SK-N-SH (cell line): ENCODE measurements around the gene CLPSL2. TPM values are rescaled to one million over a fixed set of nuclear protein-coding genes. Genes with fewer than 3 reads are reported as not detected.
A peak's percentile ranks its signal among the peaks of the same experiment; 100 is the strongest.

ENCODE experiments used
- CTCF ChIA-PET: fragments of 300-600, 350-600 bp; formaldehyde crosslinking; extraction: SDS; loops from one replicate; lab custom pipeline; 2021; lab: Yijun Ruan, JAX
- POLR2A ChIA-PET: fragments of 350-600 bp; sonication (Branson Sonifier 250); formaldehyde crosslinking; extraction: SDS; loops from one replicate; lab custom pipeline; 2020; ENCODE audit warnings: antibody characterized with exemption, inconsistent platforms; lab: Yijun Ruan, JAX
- DNase-seq: peaks from one replicate; pipeline ENCODE4 v3.0.0; 2012
- H2AFZ ChIP-seq: fragments of 200-600 bp; sonication (generic); 2 replicates; pipeline ENCODE4 v1.8.1; 2016; ENCODE audit warnings: antibody characterized with exemption, mild to moderate bottlenecking, low read depth
- H3F3A ChIP-seq: fragments of 200-600 bp; sonication (generic); replicated peaks from 2 replicates; pipeline ENCODE3; 2016; ENCODE audit warnings: antibody characterized with exemption, mild to moderate bottlenecking; ENCODE audit not compliant: insufficient read depth
- H3K27ac ChIP-seq, 2 experiments: fragments of 200-500 bp in 1 of 2; fragments of 200-600 bp in 1 of 2; sonication (Bioruptor generic) in 1 of 2; sonication (generic), shearing (Covaris generic) in 1 of 2; 2 replicates each; pipeline versions ENCODE4 v1.5.1 to v1.6.1; 2014 to 2016; ENCODE audit warnings: low read depth in 2 of 2, inconsistent platforms in 1 of 2, low read length in 1 of 2, mild to moderate bottlenecking in 1 of 2, mixed read lengths in 1 of 2
- H3K27me3 ChIP-seq: fragments of 200-600 bp; sonication (generic), shearing (Covaris generic); 2 replicates; pipeline ENCODE4 v1.6.1; 2016; ENCODE audit warnings: mixed run types; ENCODE audit not compliant: insufficient read depth
- H3K36me3 ChIP-seq, 2 experiments: fragments of 200-500 bp in 1 of 2; fragments of 200-600 bp in 1 of 2; sonication (Bioruptor generic) in 1 of 2; sonication (generic) in 1 of 2; replicated peaks in 1 of 2; 2 replicates each; pipeline versions ENCODE3 to v1.5.1; 2014 to 2016; ENCODE audit warnings: low read length in 1 of 2, mild to moderate bottlenecking in 1 of 2; ENCODE audit not compliant: insufficient read depth in 2 of 2, control insufficient read depth in 1 of 2
- H3K4me1 ChIP-seq, 2 experiments: fragments of 200-500 bp in 1 of 2; fragments of 200-600 bp in 1 of 2; sonication (Bioruptor generic) in 1 of 2; sonication (generic), shearing (Covaris generic) in 1 of 2; 2 replicates each; pipeline versions ENCODE4 v1.5.1 to v1.6.1; 2014 to 2016; ENCODE audit warnings: low read depth in 1 of 2, low read length in 1 of 2, mixed run types in 1 of 2; ENCODE audit not compliant: insufficient read depth in 2 of 2, control insufficient read depth in 1 of 2
- H3K4me2 ChIP-seq: fragments of 200-600 bp; sonication (generic), shearing (Covaris generic); 2 replicates; pipeline ENCODE4 v1.6.1; 2017; ENCODE audit warnings: mixed run types
- H3K4me3 ChIP-seq, 2 experiments: fragments of 200-500 bp in 1 of 2; fragments of 200-600 bp in 1 of 2; sonication (Bioruptor generic) in 1 of 2; sonication (generic), shearing (Covaris generic) in 1 of 2; 2 replicates each; pipeline versions ENCODE4 v1.5.1 to v1.8.1; 2014 to 2016; ENCODE audit warnings: low read depth in 2 of 2, inconsistent platforms in 1 of 2, low read length in 1 of 2, mild to moderate bottlenecking in 1 of 2, mixed read lengths in 1 of 2, moderate library complexity in 1 of 2
- H3K79me2 ChIP-seq: fragments of 200-600 bp; sonication (generic); 2 replicates; pipeline ENCODE4 v1.8.1; 2017; ENCODE audit warnings: mild to moderate bottlenecking; ENCODE audit not compliant: insufficient read depth
- H3K9ac ChIP-seq: fragments of 200-600 bp; sonication (generic); 2 replicates; pipeline ENCODE4 v1.6.1; 2017; ENCODE audit warnings: mixed run types
- H3K9me2 ChIP-seq: fragments of 200-600 bp; sonication (generic); 2 replicates; pipeline ENCODE4 v1.6.1; 2017; ENCODE audit warnings: mixed run types
- H3K9me3 ChIP-seq: fragments of 200-600 bp; sonication (generic); 2 replicates; pipeline ENCODE4 v1.6.1; 2017; ENCODE audit warnings: mixed run types, mild to moderate bottlenecking, moderate library complexity
- H4K20me1 ChIP-seq: fragments of 200-600 bp; sonication (generic); 2 replicates; pipeline ENCODE4 v1.6.1; 2017; ENCODE audit warnings: mild to moderate bottlenecking, mixed run types; ENCODE audit not compliant: insufficient read depth
- CHD2 ChIP-seq: fragments of 150-350 bp; IDR thresholded peaks from 2 replicates; pipeline ENCODE4 v1.6.1; 2018; ENCODE audit warnings: low read length; ENCODE audit not compliant: partially characterized antibody
- CTCF ChIP-seq: fragments of 200-600 bp; sonication (generic); IDR thresholded peaks from 2 replicates; pipeline ENCODE4 v1.6.1; 2017; ENCODE audit warnings: antibody characterized with exemption, mild to moderate bottlenecking, moderate library complexity
- EZH2phosphoT487 ChIP-seq: fragments of 200-600 bp; sonication (generic); IDR thresholded peaks from 2 replicates; pipeline ENCODE4 v1.6.1; 2017; ENCODE audit warnings: low read depth, mixed run types, mild to moderate bottlenecking, antibody characterized with exemption, moderate library complexity, borderline replicate concordance
- FOSL2 ChIP-seq: IDR thresholded peaks from 2 replicates; pipeline ENCODE4 v1.4.0; 2012; ENCODE audit warnings: low read depth, mild to moderate bottlenecking, moderate library complexity, borderline replicate concordance
- FOXM1 ChIP-seq: IDR thresholded peaks from 2 replicates; pipeline ENCODE4 v1.4.0; 2012; ENCODE audit warnings: low read depth, mild to moderate bottlenecking
- GABPA ChIP-seq: IDR thresholded peaks from 2 replicates; pipeline ENCODE4 v1.4.0; 2012; ENCODE audit warnings: low read depth, mild to moderate bottlenecking
- GATA2 ChIP-seq: sonication (generic); formaldehyde crosslinking; IDR thresholded peaks from 2 replicates; pipeline ENCODE4 v1.5.0; 2020; ENCODE audit warnings: mild to moderate bottlenecking, missing genetic modification reagents
- JUND ChIP-seq: IDR thresholded peaks from 2 replicates; pipeline ENCODE4 v1.4.0; 2012
- NFIC ChIP-seq: IDR thresholded peaks from 2 replicates; pipeline ENCODE4 v1.4.0; 2012; ENCODE audit warnings: borderline replicate concordance
- NRF1 ChIP-seq: IDR thresholded peaks from 2 replicates; pipeline ENCODE4 v1.6.1; 2012; ENCODE audit warnings: low read depth, mild to moderate bottlenecking, low read length
- RCOR1 ChIP-seq: fragments of 150-350 bp; IDR thresholded peaks from 2 replicates; pipeline ENCODE4 v1.6.1; 2017; ENCODE audit warnings: antibody characterized with exemption, low read length
- SIN3A ChIP-seq: IDR thresholded peaks from 2 replicates; pipeline ENCODE4 v1.6.1; 2012; ENCODE audit warnings: low read depth, mild to moderate bottlenecking, low read length, moderate library complexity, borderline replicate concordance
- TAF1 ChIP-seq: IDR thresholded peaks from 2 replicates; pipeline ENCODE4 v1.6.1; 2012; ENCODE audit warnings: low read depth, mild to moderate bottlenecking, low read length, moderate library complexity, borderline replicate concordance
- TCF12 ChIP-seq: IDR thresholded peaks from 2 replicates; pipeline ENCODE4 v1.4.0; 2012
- USF2 ChIP-seq: fragments of 150-350 bp; IDR thresholded peaks from 2 replicates; pipeline ENCODE4 v1.6.1; 2017; ENCODE audit warnings: antibody characterized with exemption, low read length, low read depth, borderline replicate concordance
- WGBS: methylation state at CpG from one replicate; pipeline ENCODE4 v1.1.6; 2017; ENCODE audit warnings: low lambda C conversion rate; 5-methylcytosine and 5-hydroxymethylcytosine counted together
- polyA plus RNA-seq, 3 experiments: library from polyadenylated mRNA; depleted of rRNA; stranded (reverse); fragments of >200 nt; gene quantifications; 2 replicates each; pipeline ENCODE4 v1.2.3, GENCODE V29; 2012
- TF ChIP-seq, protein P1 (sequence below): IDR thresholded peaks from 2 replicates; pipeline ENCODE4 v1.4.0; 2012; ENCODE audit warnings: low read depth, borderline replicate concordance
- TF ChIP-seq, protein P2 (sequence below): IDR thresholded peaks from 2 replicates; pipeline ENCODE4; 2012

CLPSL2 gene
- polyA plus RNA-seq, 1 of the 3 experiments (the other 2 are of a cell fraction): not detected

- Histone ChIP-seq H3K79me2 (no peaks in the 10 kb centered on the region), H3K36me3 (no peaks in the 10 kb centered on the region), H3K9me2 (no peaks in the 10 kb centered on the region), H3K4me3 (0 out of 4 replicates have a peak overlapping the region, but pooled peaks of 1 of the 2 experiments have one; percentile 76), H4K20me1 (no peaks in the 10 kb centered on the region), H3K9me3 (no peaks in the 10 kb centered on the region), H3F3A (no peaks in the 10 kb centered on the region), H3K9ac (no peak overlapping the region), H3K4me2 (no peak overlapping the region; the same call in 1 of the 2 replicates), H3K27me3 (no peaks in the 10 kb centered on the region), H3K4me1 (peaks cover 5 to 44% of the 10 kb centered on the region in 2 experiments; a peak in 3 of 4 replicates), H2AFZ (no peak overlapping the region), H3K27ac (peak overlapping the region in 1 of 2 experiments; percentile 98; a peak in 2 of 4 replicates)
- ChIA-PET CTCF (interaction anchor here (0.8 to 2.7 kb wide), 8 partner anchors 8 to 206 kb away, joined by 3 to 20 read pairs (median 4); partner anchors contain the start of gene ARMC12), POLR2A (no interaction called here)
- peak; percentile 42 for DNase-seq
- no peak for TF ChIP-seq JUND
- no peak for TF ChIP-seq USF2
- no peak for TF ChIP-seq GABPA
- TF ChIP-seq TCF12: no peak
- TF ChIP-seq NRF1: no peak
- TF ChIP-seq CHD2: no peak
- TF ChIP-seq EZH2phosphoT487: no peak
- no peak for TF ChIP-seq FOSL2
- TF ChIP-seq FOXM1: no peak
- TF ChIP-seq RCOR1: no peak
- TF ChIP-seq, protein P1, sequence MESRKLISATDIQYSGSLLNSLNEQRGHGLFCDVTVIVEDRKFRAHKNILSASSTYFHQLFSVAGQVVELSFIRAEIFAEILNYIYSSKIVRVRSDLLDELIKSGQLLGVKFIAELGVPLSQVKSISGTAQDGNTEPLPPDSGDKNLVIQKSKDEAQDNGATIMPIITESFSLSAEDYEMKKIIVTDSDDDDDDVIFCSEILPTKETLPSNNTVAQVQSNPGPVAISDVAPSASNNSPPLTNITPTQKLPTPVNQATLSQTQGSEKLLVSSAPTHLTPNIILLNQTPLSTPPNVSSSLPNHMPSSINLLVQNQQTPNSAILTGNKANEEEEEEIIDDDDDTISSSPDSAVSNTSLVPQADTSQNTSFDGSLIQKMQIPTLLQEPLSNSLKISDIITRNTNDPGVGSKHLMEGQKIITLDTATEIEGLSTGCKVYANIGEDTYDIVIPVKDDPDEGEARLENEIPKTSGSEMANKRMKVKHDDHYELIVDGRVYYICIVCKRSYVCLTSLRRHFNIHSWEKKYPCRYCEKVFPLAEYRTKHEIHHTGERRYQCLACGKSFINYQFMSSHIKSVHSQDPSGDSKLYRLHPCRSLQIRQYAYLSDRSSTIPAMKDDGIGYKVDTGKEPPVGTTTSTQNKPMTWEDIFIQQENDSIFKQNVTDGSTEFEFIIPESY: no peak
- TF ChIP-seq, protein P2, sequence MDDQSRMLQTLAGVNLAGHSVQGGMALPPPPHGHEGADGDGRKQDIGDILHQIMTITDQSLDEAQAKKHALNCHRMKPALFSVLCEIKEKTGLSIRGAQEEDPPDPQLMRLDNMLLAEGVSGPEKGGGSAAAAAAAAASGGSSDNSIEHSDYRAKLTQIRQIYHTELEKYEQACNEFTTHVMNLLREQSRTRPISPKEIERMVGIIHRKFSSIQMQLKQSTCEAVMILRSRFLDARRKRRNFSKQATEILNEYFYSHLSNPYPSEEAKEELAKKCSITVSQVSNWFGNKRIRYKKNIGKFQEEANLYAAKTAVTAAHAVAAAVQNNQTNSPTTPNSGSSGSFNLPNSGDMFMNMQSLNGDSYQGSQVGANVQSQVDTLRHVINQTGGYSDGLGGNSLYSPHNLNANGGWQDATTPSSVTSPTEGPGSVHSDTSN: no peak
- TF ChIP-seq GATA2: no peak
- no peak for TF ChIP-seq CTCF
- TF ChIP-seq SIN3A: no peak
- no peak for TF ChIP-seq NFIC
- TF ChIP-seq TAF1: no peak
- 96% methylated on average over 8 of the region's 12 CpGs for WGBS
Observed at GRCh38 chr6:35728683-35729678, 47.4 kb upstream of the CLPSL2 start.
